GM19397 (cell line): Measurements from ENCODE around the gene GAS6.
"Not testable (repeated sequence)": the region's sequence is repeated elsewhere in the genome, so short reads cannot be mapped to it uniquely, and the experiment has no call there.

Experiments
- ATAC-seq: cut with Tn5 transposase; IDR thresholded peaks from one replicate; pipeline ENCODE4 v1.9.1; 2021; ENCODE audit warnings: mild to moderate bottlenecking, moderate library complexity; ENCODE audit not compliant: unreplicated experiment

The GAS6 gene

DNA sequence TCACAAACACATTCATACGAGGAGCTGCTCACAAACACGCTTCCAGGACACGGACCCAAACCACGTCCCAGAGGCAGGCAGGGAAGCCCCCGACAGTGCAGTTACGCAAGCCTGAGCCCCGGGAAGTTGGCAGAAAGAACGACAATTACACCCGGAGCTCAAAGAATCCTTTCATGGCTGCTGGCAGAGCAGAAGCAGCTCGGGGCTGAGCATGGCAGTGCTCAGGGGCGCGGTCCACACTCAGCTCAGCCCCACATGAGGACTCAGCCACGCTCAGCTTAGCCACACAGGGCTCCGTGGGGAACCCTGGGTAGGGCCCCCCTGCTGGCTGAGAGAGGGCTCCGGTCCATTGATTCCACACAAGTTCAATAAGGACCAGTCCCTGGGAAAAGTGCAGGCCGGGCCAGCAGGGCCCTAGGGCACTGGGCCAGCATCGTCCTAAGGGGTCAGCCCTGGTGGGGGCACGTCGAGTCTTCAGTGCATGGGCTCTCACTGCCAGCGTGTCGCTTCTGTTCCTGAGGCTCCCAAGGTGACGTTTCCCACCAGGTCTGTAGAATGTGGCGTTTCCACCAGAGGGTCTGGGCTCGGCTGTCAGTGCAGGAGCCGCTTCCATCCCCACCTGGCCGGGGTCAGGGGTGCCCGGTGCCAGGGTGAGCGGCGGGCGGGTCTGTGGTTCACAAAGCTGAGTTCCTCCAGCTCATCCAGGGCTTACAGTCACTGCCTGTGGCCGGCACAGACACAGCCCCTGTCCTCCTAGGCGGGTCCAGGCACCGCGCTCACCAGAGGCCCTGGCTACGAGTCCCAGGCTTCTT is 23.1 kb downstream of the GAS6 start:
- ATAC-seq: no peak

DNA sequence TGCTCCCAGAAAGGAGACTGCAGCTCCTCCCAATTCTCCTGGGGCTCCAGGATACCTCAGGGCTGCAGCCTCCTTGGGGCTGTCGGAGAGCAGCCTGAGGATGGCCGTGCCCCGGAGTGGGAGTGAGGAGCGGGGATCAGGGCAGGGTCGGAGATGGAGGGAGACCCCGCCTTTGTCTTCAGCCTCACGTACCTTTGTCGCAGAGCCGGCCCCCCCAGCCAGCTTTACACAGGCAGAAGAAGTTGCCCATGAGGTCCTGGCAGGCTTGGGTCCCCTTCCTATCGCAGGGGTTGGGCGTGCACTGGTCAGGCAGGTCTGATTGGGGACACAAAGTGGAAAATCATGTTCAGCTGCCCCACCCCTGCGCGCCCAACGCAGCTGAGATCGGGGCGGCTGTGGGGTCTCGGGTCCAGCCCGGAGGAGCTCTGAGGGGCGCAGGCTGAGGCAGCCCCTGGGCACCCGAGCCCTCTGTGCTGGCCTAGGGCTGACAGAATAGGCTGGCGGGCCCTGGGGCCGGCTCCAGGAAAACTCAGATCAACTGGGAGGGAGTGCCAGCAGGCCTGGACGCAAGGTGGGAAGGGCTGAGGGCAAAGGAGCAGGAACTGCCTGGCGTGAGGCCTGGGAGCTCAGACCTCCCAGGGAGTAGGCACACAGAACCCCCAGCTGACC is 24.2 kb downstream of the GAS6 start:
- ATAC-seq: no peak

DNA sequence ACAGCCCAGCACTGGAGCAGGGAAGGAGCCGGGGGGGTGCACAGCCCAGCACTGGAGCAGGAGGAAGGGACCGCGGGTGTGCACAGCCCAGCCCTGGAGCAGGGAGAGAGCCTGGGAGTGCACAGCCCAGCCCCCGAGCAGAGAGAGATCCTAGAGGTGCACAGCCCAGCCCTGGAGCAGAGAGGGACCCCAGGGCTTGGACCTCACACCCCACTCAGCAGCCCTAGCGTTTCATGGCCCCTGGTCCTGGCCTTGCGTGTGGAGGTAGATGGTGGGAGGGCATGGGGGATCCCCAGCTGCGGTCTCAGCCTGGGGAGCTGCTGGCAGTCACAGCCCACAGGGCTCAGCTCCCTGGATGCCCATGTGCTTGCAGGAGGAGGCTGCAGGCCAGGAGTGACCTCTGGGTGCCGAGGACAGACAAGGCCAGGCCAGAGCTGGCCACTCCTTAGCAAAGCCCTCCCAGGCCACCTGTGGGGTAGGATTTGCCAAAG is 25.1 kb downstream of the GAS6 start:
- no peak for ATAC-seq

DNA sequence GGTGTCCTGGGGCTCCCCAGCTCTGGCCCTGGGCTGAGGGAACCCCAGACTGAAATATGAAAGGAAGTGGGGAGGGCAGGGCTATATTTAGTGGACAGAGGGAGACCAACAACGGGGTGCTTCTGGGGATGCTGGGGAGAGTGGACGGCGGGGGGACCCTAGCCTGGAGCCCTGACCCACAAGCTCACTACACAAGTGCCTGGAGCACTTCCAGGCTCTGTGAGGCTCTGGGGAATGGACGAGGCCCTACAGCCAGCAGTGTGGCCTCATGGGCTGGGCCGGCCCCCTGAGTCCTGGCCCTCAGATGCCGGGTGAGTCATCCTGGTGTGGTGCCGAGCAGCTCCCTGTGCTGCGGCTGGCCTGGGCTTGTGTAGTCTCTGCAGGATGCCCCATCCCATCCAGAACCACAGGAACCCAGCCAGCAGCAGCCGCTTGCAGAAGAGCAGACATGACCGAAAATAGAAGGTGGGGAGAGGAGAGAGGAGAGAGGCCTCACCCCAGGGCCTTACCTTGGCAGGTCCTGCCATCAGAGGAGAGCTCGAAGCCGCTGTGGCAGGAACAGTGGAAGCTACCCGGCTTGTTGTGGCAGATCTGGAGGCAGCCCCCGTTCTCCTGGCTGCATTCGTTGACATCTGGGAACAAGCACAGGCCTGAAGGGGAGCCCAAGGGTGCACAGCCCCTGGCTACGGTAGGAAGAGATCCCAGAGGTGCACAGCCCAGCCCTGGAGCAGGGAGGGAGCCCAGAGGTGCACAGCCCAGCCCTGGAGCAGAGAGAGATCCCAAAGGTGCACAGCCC is 26.1 kb downstream of the GAS6 start:
- ATAC-seq: no peak

DNA sequence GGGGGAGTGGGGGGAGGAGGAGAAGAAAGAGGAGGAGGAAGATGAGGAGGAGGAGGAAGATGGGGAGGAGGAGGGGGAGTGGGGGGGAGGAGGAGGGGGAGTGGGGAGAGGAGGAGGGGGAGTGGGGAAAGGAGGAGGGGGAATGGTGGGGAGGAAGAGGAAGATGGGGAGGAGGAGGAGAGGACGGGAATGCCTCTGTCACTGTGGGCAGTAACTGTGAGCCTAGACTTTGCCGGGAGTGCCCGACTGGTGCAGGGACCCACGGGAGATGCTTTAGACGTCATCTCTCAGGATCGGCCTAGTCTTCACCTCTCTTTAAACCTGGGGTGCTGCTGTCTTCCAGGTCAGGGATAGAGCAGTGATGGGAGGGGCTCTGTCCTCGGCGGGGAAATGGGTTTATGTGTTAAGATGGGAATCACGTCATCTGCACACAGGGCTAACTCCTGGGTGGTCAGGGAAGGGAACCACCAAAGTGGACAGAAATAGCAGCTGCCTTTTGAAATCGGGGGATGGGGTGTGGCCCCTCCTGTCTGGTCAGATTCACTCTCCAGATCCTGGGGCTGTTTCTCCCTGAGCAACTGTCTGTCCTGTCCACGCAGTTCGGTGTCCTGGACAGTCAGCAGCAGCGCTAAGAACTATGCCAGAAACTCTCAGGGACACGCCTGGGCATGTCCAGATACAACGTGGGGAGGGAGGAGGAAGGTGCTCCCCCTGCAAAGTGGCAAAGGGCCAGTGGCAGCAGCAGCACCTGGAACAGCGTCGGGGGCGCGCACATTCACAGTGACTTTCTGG is 26.9 kb downstream of the GAS6 start:
- no peak for ATAC-seq

DNA sequence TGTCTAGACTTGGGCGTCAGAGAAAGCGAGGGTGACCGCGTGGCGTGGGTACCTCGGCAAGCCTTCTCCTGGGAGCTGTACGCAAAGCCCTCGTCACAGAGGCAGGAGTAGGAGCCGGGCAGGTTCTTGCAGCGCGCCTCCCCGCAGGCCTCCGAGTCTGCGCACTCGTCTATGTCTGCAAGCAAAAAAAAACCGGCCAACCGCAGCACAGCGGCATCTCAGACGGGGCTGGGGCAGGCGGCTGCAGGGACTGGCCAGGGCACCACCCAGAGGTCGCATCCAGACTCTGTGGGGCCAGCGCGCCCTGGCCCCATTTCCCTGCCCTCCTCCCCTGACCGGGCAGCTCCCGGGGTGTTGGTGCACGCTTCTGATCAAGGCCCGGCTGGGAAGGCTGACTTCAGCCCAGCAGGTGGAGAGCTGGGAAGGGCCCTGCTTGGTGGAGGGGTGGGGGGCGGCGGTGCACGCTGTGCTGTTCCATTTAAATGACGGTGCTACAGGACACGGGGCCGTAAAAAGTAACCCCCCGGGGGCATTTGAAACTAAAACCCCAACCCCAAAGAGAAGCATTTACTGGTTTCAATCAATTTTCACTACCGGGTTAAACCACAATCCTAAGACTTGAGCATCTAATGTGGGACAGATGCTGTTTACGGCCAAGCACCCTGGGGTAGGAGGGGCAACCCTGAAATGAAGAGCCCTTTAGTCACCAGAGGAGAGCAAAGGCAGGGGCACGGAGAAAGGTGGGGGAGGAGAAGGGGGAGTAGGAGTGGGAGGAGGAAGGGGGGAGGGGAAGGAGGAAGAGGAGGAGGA is 28.2 kb downstream of the GAS6 start:
- ATAC-seq: no peak

DNA sequence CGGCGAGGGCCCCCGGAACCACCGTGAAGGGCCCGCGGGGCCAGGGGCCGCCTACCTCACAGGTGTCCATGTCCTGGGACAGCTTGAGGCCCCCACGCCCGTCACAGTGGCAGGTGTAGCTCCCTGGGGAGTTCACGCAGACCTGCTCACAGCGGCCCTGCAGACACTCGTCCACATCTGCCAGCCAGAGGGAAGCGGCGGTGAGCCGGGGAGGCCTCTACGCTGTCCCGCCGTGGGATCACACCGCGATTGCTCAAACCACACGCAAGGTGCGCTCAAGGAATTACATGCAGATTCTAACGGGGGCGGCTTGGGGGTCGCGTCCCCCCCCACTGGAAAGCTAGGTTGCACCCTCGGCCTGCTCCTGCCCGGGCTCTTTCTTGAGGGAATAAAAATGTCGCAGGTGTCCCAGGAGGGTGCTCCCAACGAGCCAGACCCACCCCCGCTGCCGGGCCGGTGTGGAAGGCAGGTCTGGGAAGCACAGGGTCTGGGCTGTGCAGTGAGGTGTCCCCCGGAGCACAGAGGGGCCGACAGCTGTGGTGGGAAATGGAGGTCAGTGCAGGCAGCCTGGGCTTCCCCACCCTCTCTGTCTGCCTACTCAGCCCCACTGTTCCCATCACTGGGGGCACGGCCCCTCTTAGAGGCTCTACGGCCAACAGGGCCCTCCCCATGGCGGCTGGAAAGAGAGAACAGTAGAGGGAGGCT is 29.2 kb downstream of the GAS6 start:
- ATAC-seq: no peak

DNA sequence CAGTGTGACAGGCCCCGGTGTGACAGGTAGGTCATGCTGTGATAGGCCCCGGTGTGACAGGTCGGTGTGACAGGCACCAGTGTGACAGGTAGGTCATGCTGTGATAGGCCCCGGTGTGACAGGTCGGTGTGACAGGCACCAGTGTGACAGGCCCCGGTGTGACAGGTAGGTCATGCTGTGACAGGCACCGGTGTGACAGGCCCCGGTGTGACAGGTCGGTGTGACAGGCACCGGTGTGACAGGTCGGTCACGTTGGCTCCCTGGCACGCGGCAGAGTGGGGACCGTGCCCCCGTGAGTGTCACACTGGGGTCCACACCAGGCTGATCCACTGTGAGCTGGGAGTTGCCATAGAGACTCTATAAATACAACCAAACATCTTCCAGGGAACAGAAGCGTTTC is 29.9 kb downstream of the GAS6 start:
- not testable (repeated sequence) for ATAC-seq

DNA sequence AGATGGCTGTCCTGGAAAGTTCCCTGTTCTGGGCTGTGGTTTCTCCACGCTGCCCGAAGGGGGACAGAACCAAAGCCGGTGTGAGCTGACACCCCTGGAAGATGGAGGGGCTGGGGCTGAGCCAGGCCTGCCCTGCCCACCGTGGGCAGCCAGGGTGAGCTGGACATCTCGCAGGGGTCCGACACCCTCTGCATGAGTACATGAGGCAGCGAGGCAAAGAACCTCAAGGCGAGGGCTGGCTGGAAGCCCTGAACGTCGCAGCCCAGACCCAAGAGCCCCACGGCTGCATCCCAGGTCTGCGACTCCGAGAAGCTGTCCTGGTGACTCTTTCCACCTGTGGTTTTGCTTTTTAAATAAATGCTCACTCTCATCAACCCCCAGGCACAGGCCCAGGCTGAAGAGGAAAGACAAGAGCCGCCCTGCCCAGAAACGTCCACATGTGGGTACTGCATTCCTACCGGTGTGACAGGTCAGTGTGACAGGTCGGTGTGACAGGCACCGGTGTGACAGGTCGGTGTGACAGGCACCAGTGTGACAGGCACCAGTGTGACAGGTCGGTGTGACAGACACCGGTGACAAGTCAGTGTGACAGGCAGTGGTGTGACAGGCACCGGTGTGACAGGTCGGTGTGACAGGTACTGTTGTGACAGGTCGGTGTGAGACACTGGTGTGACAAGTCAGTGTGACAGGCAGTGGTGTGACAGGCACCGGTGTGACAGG is 30.6 kb downstream of the GAS6 start:
- no peak for ATAC-seq

DNA sequence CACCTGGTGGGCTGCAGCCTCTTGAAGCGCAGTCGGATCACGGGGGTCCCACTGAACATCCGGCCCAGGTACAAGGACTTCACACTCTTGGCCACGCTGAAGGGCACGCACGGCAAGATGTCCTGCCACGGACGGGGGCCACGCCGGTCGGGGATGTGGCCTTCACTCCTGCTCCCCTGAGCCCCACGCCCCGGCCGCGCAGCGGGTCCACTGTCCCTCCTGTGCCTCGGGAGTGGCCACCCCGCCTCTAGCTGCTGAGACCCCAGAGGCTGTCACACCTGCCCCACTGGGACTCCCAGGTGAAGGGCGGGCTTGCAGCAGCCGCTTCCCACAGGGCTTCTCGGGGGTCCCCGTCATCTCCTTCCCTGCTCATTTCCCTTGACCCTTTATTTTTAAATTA is 31.2 kb downstream of the GAS6 start:
- no peak for ATAC-seq

DNA sequence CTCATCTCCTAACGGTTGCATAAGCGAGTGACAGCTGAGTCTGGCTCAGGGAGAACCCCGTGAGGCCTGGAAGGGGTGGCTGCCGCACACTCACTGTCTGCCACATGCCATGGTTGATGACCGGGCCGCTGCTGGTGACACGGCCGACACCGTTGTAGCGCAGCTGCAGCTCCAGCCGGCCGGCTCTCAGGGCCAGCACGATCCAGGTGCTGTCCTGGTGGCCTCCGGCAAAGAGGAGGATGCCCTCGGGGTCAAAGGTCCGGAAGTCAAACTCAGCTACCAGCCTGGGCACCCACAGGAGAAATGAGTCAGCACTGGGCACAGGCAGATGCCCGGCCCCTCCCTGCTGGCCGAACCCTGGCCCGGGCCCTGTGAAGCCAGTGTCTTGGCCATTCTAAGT is 31.7 kb downstream of the GAS6 start:
- ATAC-seq: no peak

DNA sequence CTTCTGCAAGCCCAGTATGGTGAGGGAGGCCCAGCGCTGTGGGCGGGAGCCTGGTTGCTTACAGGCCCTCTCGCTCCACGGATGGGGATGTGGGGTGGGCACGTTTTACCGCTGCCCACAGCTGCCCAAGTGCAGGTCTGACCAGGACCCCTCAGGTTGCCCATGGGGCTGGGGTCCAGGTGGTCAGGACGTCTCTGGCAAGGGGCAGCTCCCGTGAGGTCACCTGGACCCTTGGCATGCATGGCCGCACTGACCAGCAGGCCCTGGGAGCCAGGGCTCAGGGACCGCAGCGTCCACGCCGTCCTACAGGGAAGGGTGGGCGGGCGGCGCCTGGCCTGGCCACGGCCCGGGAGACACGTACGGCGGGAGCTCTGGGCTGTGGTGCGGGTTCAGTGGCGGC is 32.8 kb downstream of the GAS6 start:
- ATAC-seq: no peak

DNA sequence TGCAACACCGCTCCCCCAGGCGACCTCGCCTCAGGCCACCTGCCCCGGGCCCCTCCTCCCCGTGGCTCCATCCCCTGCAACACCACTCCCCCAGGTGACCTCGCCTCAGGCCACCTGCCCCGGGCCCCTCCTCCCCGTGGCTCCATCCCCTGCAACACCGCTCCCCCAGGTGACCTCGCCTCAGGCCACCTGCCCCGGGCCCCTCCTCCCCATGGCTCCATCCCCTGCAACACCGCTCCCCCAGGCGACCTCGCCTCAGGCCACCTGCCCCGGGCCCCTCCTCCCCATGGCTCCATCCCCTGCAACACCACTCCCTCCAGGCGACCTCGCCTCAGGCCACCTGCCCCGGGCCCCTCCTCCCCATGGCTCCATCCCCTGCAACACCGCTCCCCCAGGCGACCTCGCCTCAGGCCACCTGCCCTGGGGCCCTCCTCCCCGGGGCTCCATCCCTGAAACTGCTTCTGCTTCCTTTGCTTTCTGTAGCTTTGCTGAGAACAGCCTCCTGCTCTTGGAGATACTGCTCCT is 33.4 kb downstream of the GAS6 start:
- not testable (repeated sequence) for ATAC-seq

DNA sequence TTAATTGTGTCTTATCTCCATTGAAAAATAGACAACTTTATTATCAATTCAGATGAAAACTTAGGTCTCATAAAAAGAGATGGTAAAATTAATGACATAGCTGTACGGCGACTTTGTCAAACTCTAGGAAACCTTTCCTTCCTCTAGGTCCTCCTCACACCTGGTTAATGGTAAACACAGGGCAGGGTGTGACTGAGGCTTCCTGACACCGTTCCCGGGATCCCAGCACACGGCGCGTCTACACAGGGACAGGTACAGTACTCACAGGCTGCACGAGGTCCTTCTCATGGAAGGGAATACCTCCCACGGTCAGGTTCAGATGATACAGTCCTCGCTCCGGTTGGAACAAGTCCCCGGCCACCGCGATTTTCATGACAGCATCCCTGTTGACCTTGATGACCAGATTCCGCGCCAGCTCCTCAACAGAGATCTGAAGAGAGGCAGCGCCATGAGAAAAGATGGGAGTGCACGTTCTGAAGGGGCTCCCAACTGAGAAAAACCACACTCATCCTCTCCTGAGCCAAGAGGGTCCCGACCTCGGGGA is 35.5 kb downstream of the GAS6 start:
- ATAC-seq: no peak

DNA sequence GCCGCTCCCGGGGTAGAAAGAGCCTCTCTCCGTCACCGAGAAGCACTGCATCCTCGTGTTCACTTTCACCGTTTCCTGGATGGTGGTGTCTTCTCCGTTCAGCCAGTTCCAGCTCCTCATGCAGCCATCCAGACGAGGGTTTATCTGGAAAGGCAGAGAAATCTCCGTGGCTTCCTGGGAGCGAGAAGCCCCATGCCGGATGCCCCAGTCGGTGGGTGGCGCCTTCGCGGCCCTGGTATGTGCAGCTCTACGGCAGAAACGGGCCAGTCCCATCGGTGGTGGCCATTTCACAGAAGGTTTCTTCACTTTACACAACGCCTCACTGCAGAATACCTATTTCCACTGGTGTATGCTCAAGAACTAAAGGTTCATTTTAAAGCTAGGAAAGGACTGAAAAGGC is 36.9 kb downstream of the GAS6 start:
- ATAC-seq: no peak

DNA sequence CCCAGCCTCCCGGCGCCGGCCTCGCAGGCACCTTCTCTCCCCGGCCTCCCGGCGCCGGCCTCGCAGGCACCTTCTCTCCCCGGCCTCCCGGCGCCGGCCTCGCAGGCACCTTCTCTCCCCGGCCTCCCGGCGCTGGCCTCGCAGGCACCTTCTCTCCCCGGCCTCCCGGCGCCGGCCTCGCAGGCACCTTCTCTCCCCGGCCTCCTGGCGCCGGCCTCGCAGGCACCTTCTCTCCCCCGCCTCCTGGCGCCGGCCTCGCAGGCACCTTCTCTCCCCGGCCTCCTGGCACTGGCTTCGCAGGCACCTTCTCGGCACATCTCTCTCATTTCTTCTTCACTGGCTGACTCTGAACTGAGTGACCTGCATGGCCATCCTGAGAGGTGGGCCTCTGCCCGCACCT is 37.4 kb downstream of the GAS6 start:
- not testable (repeated sequence) for ATAC-seq

DNA sequence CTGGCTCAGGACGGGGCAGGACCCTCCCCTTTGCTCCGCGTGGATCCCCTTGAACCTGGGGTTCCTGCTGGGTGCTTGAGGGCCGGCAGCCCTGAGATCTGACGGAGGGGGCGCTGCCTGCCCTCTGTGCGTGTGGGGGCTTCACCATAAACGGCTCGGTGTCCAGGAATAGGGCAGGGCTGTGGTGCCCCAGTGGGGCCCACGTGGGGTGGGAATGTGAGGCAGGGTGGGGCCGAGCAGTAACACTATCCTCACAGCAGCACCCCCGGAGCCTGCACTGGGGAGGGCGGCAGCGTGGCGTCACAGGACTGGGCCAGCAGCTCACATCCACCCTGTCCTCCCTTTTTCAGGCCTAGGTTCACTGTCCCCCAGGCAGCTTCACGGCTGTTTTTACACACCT is 38.0 kb downstream of the GAS6 start:
- ATAC-seq: no peak

DNA sequence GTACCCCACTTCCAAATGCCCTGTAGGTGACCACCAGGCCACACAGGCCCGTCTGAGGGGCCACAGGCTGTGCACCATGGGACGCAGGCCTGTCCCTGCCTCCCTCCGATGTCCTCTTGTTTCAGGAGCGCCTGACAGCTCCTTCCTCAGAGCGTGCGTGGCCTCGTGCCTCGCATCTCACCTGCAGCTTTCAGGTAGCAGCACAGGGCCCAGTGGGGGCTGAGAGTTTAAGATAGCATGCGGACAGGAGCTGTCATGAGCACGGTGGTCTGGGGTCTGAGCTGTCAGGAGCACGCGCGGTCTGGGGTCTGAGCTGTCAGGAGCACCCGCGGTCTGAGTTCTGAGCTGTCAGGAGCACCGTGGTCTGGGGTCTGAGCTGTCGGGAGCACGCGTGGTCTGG is 40.1 kb downstream of the GAS6 start:
- ATAC-seq: no peak
